OCI-LY1 (cell line): ENCODE results near the gene S100A2.

ENCODE experiments used
- H2AFZ ChIP-seq: fragments of 200-600 bp; sonication (generic), shearing (Covaris generic); 2 replicates; pipeline ENCODE4 v1.6.0; 2014; ENCODE audit warnings: antibody characterized with exemption, mild to moderate bottlenecking, low read length
- H3F3A ChIP-seq: fragments of 200-600 bp; sonication (generic), shearing (Covaris generic); 2 replicates; pipeline ENCODE4 v1.6.0; 2014; ENCODE audit warnings: mild to moderate bottlenecking, antibody characterized with exemption, low read length, moderate library complexity; ENCODE audit not compliant: insufficient read depth
- H3K27ac ChIP-seq: fragments of 200-600 bp; sonication (generic); 2 replicates; pipeline ENCODE4 v1.5.1; 2014; ENCODE audit warnings: low read length, mixed run types, mild to moderate bottlenecking, low read depth; ENCODE audit not compliant: poor library complexity, severe bottlenecking
- H3K27me3 ChIP-seq: fragments of 200-600 bp; sonication (generic); 2 replicates; pipeline ENCODE4 v1.6.0; 2014; ENCODE audit warnings: antibody characterized with exemption, mild to moderate bottlenecking, low read length, moderate library complexity; ENCODE audit not compliant: insufficient read depth
- H3K36me3 ChIP-seq: fragments of 200-600 bp; sonication (generic); 2 replicates; pipeline ENCODE4 v1.6.1; 2014; ENCODE audit warnings: mild to moderate bottlenecking, antibody characterized with exemption, low read length, moderate library complexity, mixed read lengths; ENCODE audit not compliant: insufficient read depth
- H3K4me1 ChIP-seq: fragments of 200-600 bp; sonication (generic); 2 replicates; pipeline ENCODE4 v1.5.1; 2014; ENCODE audit warnings: mild to moderate bottlenecking, low read length, moderate library complexity; ENCODE audit not compliant: insufficient read depth, severe bottlenecking
- H3K4me2 ChIP-seq: fragments of 200-600 bp; sonication (generic), shearing (Covaris generic); 2 replicates; pipeline ENCODE4 v1.6.1; 2014; ENCODE audit warnings: low read length
- H3K4me3 ChIP-seq: fragments of 200-600 bp; sonication (generic); 2 replicates; pipeline ENCODE4 v1.5.1; 2014; ENCODE audit warnings: low read length, low read depth, mild to moderate bottlenecking, mixed read lengths; ENCODE audit not compliant: poor library complexity, severe bottlenecking
- H3K79me2 ChIP-seq: fragments of 200-600 bp; shearing (Covaris generic); 2 replicates; pipeline ENCODE4 v1.6.1; 2016; ENCODE audit warnings: mixed run types, low read length, mixed read lengths; ENCODE audit not compliant: insufficient read depth
- H3K9ac ChIP-seq: fragments of 200-600 bp; sonication (generic), shearing (Covaris generic); 2 replicates; pipeline ENCODE4 v1.6.1; 2014; ENCODE audit warnings: mild to moderate bottlenecking, low read length, mixed read lengths
- H3K9me2 ChIP-seq: fragments of 200-600 bp; sonication (generic), shearing (Covaris generic); 2 replicates; pipeline ENCODE4 v1.6.1; 2014; ENCODE audit warnings: low read depth, mild to moderate bottlenecking, low read length, mixed read lengths
- H3K9me3 ChIP-seq: fragments of 200-600 bp; shearing (Covaris generic); 2 replicates; pipeline ENCODE4 v1.6.1; 2014; ENCODE audit warnings: low read length, mixed read lengths
- H4K20me1 ChIP-seq: fragments of 200-600 bp; sonication (generic), shearing (Covaris generic); 2 replicates; pipeline ENCODE4 v1.6.0; 2016; ENCODE audit warnings: mild to moderate bottlenecking, low read length; ENCODE audit not compliant: insufficient read depth
- CTCF ChIP-seq: fragments of 200-600 bp; sonication (generic), shearing (Covaris generic); IDR thresholded peaks from 2 replicates; pipeline ENCODE4 v1.5.1; 2017; ENCODE audit warnings: mild to moderate bottlenecking, antibody characterized with exemption, low read length, moderate library complexity, mixed read lengths
- EZH2 ChIP-seq: fragments of 200-600 bp; sonication (generic), shearing (Covaris generic); IDR thresholded peaks from 2 replicates; pipeline ENCODE4 v1.8.0; 2017; ENCODE audit warnings: borderline replicate concordance, mixed run types, mild to moderate bottlenecking, antibody characterized with exemption, low read length, moderate library complexity, mixed read lengths

The S100A2 gene

GRCh38 chr1:153542956-153543711, 22.5 kb downstream of the S100A2 start:
- no peaks in the 10 kb centered on the region for H3K9me2 ChIP-seq
- H3K27me3 ChIP-seq = no peaks in the 10 kb centered on the region
- H3K9ac ChIP-seq = no peak overlapping the region
- H3K79me2 ChIP-seq = no peaks in the 10 kb centered on the region
- H3K36me3 ChIP-seq = no peaks in the 10 kb centered on the region
- no peaks in the 10 kb centered on the region for H3F3A ChIP-seq
- H4K20me1 ChIP-seq = no peaks in the 10 kb centered on the region
- peaks cover 29% of the 10 kb centered on the region for H3K4me1 ChIP-seq
- H3K4me2 ChIP-seq = no peak overlapping the region
- H3K9me3 ChIP-seq = no peaks in the 10 kb centered on the region
- TF ChIP-seq CTCF (no peak), EZH2 (no peak)
- no peak overlapping the region for H3K4me3 ChIP-seq
- H3K27ac ChIP-seq = no peak overlapping the region
- H2AFZ ChIP-seq = no peak overlapping the region

- H3F3A ChIP-seq = no peaks in the 10 kb centered on the region
- no peaks in the 10 kb centered on the region for H3K9me2 ChIP-seq
- no peaks in the 10 kb centered on the region for H3K9me3 ChIP-seq
- H3K4me3 ChIP-seq = no peak overlapping the region
- H3K79me2 ChIP-seq = no peaks in the 10 kb centered on the region
- peaks cover 29% of the 10 kb centered on the region for H3K4me1 ChIP-seq
- no peak overlapping the region for H3K27ac ChIP-seq
- TF ChIP-seq EZH2 (no peak), CTCF (no peak)
- H3K4me2 ChIP-seq = no peak overlapping the region
- H2AFZ ChIP-seq = no peak overlapping the region
- H3K27me3 ChIP-seq = no peaks in the 10 kb centered on the region
- no peaks in the 10 kb centered on the region for H3K36me3 ChIP-seq
- no peaks in the 10 kb centered on the region for H4K20me1 ChIP-seq
- no peak overlapping the region for H3K9ac ChIP-seq
These were observed 23.7 kb downstream of the S100A2 start for GRCh38 chr1:153541641-153542590.

GRCh38 chr1:153540394-153541361, 25.0 kb downstream of the S100A2 start, which contains the start of gene S100A5:
Gene S100A5, minus strand, starts transcription at chr1:153540934. Its CDS starts 743 bp downstream, at chr1:153540191.
- Histone ChIP-seq H3K4me1 (peaks cover 31% of the 10 kb centered on the region), H3K4me3 (no peak within 1 kb of the TSS), H3K79me2 (no peaks in the 10 kb centered on the region), H3K27ac (no peak within 1 kb of the TSS), H2AFZ (no peak within 1 kb of the TSS), H3K9me2 (no peaks in the 10 kb centered on the region), H3K4me2 (no peak within 1 kb of the TSS), H3K9me3 (no peaks in the 10 kb centered on the region), H3F3A (no peaks in the 10 kb centered on the region), H4K20me1 (no peaks in the 10 kb centered on the region), H3K27me3 (no peaks in the 10 kb centered on the region), H3K9ac (no peak within 1 kb of the TSS), H3K36me3 (no peaks in the 10 kb centered on the region)
- TF ChIP-seq CTCF = no peak
- TF ChIP-seq EZH2 = no peak
